CD4-positive, alpha-beta T cell (primary cell): ENCODE results near the gene RYR2. TPM values are rescaled to one million over a fixed set of nuclear protein-coding genes. Genes with fewer than 3 reads are reported as not detected.

Experiments used
- ATAC-seq: fragments of 200-7000 bp; cut with Tn5 transposase; one replicate; pipeline ENCODE4 v1.10.0; 2022; ENCODE audit warnings: mild to moderate bottlenecking; ENCODE audit not compliant: poor library complexity
- CTCF ChIA-PET: fragments of 350-600 bp; sonication (Branson Sonifier 250); formaldehyde crosslinking; loops from one replicate; lab custom pipeline; 2021; ENCODE audit warnings: antibody characterized with exemption, inconsistent platforms; lab: Charles Lee
- POLR2A ChIA-PET: fragments of 350-600 bp; sonication (Branson Sonifier 250); formaldehyde crosslinking; loops from one replicate; lab custom pipeline; 2021; ENCODE audit warnings: antibody characterized with exemption, inconsistent platforms; lab: Charles Lee
- DNase-seq, 14 experiments: peaks; one replicate each; pipeline ENCODE4 v3.0.0-alpha.2; 2013 to 2020; ENCODE audit warnings: mixed read lengths in 2 of 14
- H3K27ac ChIP-seq, 2 donors: one replicate each; pipeline versions ENCODE4 v1.5.1 to v1.7.0; 2013; ENCODE audit warnings: low read length in 2 of 2, low read depth in 1 of 2, mild to moderate bottlenecking in 1 of 2
- H3K27me3 ChIP-seq, 2 experiments: 1 replicate in 1 of 2; 2 replicates in 1 of 2; pipeline versions ENCODE4 v1.6.1 to v1.7.0; 2013; ENCODE audit warnings: low read length in 2 of 2, control low read depth in 1 of 2, mild to moderate bottlenecking in 1 of 2, moderate library complexity in 1 of 2; ENCODE audit not compliant: insufficient read depth in 2 of 2, control insufficient read depth in 1 of 2
- H3K36me3 ChIP-seq: one replicate; pipeline ENCODE4 v1.6.1; 2013; ENCODE audit warnings: low read length, control low read depth; ENCODE audit not compliant: insufficient read depth
- H3K4me1 ChIP-seq: one replicate; pipeline ENCODE4 v1.6.1; 2013; ENCODE audit warnings: low read length, control low read depth; ENCODE audit not compliant: insufficient read depth
- H3K4me3 ChIP-seq: one replicate; pipeline ENCODE4 v1.5.1; 2013; ENCODE audit warnings: mild to moderate bottlenecking, low read length, moderate library complexity
- H3K9me3 ChIP-seq, 2 experiments: 1 replicate in 1 of 2; 2 replicates in 1 of 2; pipeline versions ENCODE4 v1.6.1 to v1.7.0; 2013; ENCODE audit warnings: low read length in 2 of 2, mild to moderate bottlenecking in 2 of 2, control low read depth in 1 of 2, moderate library complexity in 1 of 2; ENCODE audit not compliant: control insufficient read depth in 1 of 2, insufficient read depth in 1 of 2
- H3K27ac Mint-ChIP-seq: one replicate; pipeline ENCODE4 v1.8.0; 2020; ENCODE audit warnings: mixed read lengths
- H3K27me3 Mint-ChIP-seq: one replicate; pipeline ENCODE4 v1.8.0; 2021; ENCODE audit warnings: mixed read lengths
- H3K36me3 Mint-ChIP-seq: one replicate; pipeline ENCODE4 v1.8.0; 2021; ENCODE audit warnings: low read depth, mixed read lengths
- H3K4me1 Mint-ChIP-seq: one replicate; pipeline ENCODE4 v1.8.0; 2021; ENCODE audit warnings: low read depth, mixed read lengths
- H3K4me3 Mint-ChIP-seq: one replicate; pipeline ENCODE4 v1.8.0; 2020; ENCODE audit warnings: mild to moderate bottlenecking, mixed read lengths
- H3K9me3 Mint-ChIP-seq: one replicate; pipeline ENCODE4 v1.8.0; 2020; ENCODE audit warnings: mixed read lengths
- CTCF ChIP-seq: fragments of 200-600 bp; IDR thresholded peaks from one replicate; pipeline ENCODE4 v1.8.0; 2022; ENCODE audit warnings: antibody characterized with exemption, mild to moderate bottlenecking
- intact Hi-C, 2 experiments: fragments of 100-400 bp; cut with DNase I in 1 of 2; cut with micrococcal nuclease in 1 of 2; formaldehyde crosslinking; loops; one replicate each; pipeline versions ENCODE4 v1.15.1 to v1.9.0; 2023 to 2025; cut with DNase I, micrococcal nuclease
- total RNA-seq, 174 experiments: library from RNA in 2 of 174; stranded (reverse) in 2 of 174; gene quantifications; one replicate each; pipeline ENCODE4 v1.2.3 and lab custom pipeline; 2021 to 2026

Gene RYR2
- total RNA-seq, 2 experiments from 2014 or later = not detected

- no peaks in the 10 kb centered on the region for H3K4me1 ChIP-seq
- ChIA-PET CTCF (no interaction called here), POLR2A (no interaction called here)
- no peaks in the 10 kb centered on the region for H3K36me3 Mint-ChIP-seq
- H3K9me3 ChIP-seq = no peaks in the 10 kb centered on the region
- H3K4me3 ChIP-seq = no peak overlapping the region
- DNase-seq (no peak), ATAC-seq (no peak)
- no peaks in the 10 kb centered on the region for H3K27me3 ChIP-seq
- H3K4me3 Mint-ChIP-seq = no peak overlapping the region
- H3K9me3 Mint-ChIP-seq = no peaks in the 10 kb centered on the region
- intact Hi-C loops = no loop called here
- H3K4me1 Mint-ChIP-seq = no peaks in the 10 kb centered on the region
- no peak overlapping the region for H3K27ac ChIP-seq
- H3K36me3 ChIP-seq = no peaks in the 10 kb centered on the region
- H3K27ac Mint-ChIP-seq = no peak overlapping the region
- no peaks in the 10 kb centered on the region for H3K27me3 Mint-ChIP-seq
- no peak for TF ChIP-seq CTCF
These were observed 497.1 kb downstream of the RYR2 start for GRCh38 chr1:237539055-237539454.

GRCh38 chr1:237542525-237543418 is 500.8 kb downstream of the RYR2 start:
- Histone ChIP-seq H3K27ac (no peak overlapping the region), H3K9me3 (no peaks in the 10 kb centered on the region), H3K4me3 (no peak overlapping the region), H3K36me3 (no peaks in the 10 kb centered on the region), H3K4me1 (no peaks in the 10 kb centered on the region), H3K27me3 (no peaks in the 10 kb centered on the region)
- Mint-ChIP-seq H3K27me3 (no peaks in the 10 kb centered on the region), H3K36me3 (no peaks in the 10 kb centered on the region), H3K9me3 (no peaks in the 10 kb centered on the region), H3K4me3 (no peak overlapping the region), H3K27ac (no peak overlapping the region), H3K4me1 (no peaks in the 10 kb centered on the region)
- DNase-seq (no peak), ATAC-seq (no peak)
- POLR2A ChIA-PET = no interaction called here
- no peak for TF ChIP-seq CTCF
- intact Hi-C loops = no loop called here
- CTCF ChIA-PET = no interaction called here

- ATAC-seq = no peak
- no peaks in the 10 kb centered on the region for H3K27me3 Mint-ChIP-seq
- Histone ChIP-seq H3K36me3 (no peaks in the 10 kb centered on the region), H3K4me3 (no peak overlapping the region), H3K9me3 (no peaks in the 10 kb centered on the region), H3K27ac (no peak overlapping the region), H3K4me1 (no peaks in the 10 kb centered on the region), H3K27me3 (peaks cover 0 to 3% of the 10 kb centered on the region in 2 experiments)
- H3K36me3 Mint-ChIP-seq = no peaks in the 10 kb centered on the region
- no peaks in the 10 kb centered on the region for H3K4me1 Mint-ChIP-seq
- DNase-seq = no peak
- CTCF ChIA-PET = no interaction called here
- no peak for TF ChIP-seq CTCF
- intact Hi-C loops = no loop called here
- POLR2A ChIA-PET = no interaction called here
- no peaks in the 10 kb centered on the region for H3K9me3 Mint-ChIP-seq
- no peak overlapping the region for H3K27ac Mint-ChIP-seq
- no peak overlapping the region for H3K4me3 Mint-ChIP-seq
These were observed 511.1 kb downstream of the RYR2 start for GRCh38 chr1:237553078-237553477.
